ENCODE data around the gene ADAMTS6.

ADAMTS6 gene

DNA sequence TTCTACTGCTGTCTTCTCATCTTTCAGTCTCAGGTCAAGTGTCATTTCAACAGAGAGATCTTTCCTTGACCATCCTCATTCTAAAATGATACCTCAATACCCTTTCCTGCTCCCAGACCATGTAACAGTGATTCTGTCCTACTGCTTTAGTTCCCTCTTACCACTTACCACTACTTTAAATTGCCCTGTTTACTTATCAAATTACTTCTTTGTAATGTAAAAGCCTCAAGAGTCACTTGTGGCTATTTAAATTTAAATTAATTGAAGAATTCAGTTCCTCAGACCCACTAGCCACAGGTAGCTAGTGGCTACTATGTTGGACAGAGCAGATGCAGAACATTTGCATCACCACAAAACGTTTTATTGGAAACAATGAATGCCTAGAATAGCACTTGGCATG, 217.3 kb downstream of the ADAMTS6 start:
- DNase-seq: no peak

DNA sequence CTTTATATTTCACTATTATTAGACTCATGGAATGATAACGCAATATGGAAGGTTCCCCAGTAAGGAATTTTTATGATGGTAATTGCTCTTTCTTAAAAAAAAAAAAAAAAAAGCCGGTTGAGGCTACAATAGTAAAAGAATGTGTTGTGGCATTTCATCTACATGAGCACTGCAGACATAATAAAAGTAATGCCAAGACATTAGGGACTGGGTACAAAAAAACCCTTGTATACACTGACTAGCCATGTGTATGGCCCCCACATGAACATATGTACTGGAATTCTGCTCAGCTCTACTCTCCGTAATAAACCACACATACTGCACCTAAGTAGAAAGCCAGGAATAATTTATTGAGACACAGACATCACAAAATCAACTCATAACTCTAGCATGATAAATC, 218.4 kb downstream of the ADAMTS6 start:
- DNase-seq: peak; percentile 75

GRCh38 chr5:65262649-65263059, 219.1 kb downstream of the ADAMTS6 start:
- DNase-seq: peak; percentile 93

GRCh38 chr5:65262096-65262495, 219.6 kb downstream of the ADAMTS6 start:
- peak; percentile 34 for DNase-seq

DNA sequence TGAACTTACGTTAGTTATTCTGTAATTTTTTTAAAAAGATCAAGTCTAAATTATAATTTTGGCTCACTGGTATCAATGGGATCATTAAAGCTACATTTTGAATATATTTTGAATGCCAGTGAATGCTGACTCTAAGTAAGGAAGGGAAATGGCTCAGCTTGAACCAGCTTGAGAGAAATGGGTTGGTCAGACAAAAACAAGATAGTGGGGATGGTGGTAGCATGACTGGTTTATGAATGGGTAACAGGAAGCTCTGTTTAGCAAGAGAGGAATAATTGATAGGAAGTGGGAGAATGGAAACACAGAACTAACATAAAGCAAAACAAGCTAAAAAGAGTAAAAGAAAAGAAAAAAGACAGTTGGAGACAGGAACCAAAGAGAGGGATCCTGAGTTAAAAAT, 220.2 kb downstream of the ADAMTS6 start:
- DNase-seq: no peak

DNA sequence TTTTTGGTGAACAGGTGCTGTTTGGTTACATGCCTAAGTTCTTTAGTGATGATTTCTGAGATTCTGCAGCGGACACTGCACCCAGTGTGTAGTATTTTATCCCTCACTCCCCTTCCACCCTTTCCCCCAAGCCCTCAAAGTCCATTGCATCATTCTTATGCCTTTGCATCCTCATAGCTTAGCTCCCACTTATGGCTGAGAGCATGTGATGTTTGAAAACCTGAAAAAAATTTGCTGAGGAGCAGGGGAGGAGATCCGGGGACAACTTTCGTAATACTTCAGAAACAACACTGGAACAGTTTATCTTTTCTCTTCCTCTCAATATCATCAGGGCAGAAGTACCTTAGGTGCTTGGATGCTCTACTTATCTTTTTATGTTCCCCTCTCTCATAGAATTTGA, 226.4 kb downstream of the ADAMTS6 start:
- DNase-seq: no peak

GRCh38 chr5:65252977-65253376, 228.7 kb downstream of the ADAMTS6 start:
- no peak for DNase-seq

GRCh38 chr5:65248896-65249295, 232.8 kb downstream of the ADAMTS6 start:
- no peak for DNase-seq

DNA sequence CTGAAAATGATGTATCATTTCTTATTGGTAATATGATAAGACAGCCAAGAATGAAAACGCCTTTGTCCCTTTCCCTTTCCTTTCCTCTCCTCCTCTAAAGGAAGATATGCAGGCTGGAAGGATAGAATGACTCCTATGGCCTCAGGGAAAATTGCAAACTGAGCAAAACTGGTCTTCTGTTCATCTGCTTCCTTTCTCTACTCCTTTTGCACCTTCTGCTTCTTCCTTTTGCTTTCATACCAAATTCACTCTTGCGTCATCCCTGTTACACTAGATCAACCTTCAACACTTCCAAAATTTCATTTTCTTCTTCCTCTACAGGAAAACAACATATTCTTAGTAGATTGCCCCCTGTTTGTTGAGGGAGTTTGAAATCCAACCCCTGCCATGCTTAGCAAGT, 234.1 kb downstream of the ADAMTS6 start:
- DNase-seq: no peak

- no peak for DNase-seq
Observed at GRCh38 chr5:65246741-65247140, 235.0 kb downstream of the ADAMTS6 start.

DNA sequence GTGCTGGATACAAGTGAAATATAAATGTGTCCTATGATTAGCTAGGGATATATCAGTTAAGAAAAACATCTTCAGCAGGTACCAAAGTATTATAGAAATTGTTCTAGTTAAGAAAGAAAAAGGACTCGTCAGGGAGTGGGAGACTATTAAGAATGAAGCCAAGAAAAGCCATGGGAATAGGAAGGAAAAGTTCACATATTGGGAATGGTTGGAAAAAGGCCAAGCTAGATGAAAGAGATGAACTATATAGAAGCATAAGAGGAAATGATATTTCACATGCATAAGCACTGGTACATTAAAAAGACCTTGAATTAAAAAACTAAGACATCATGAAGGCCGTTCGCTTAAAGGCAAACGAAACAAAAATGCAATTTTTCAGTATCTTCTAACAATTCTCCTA, 237.7 kb downstream of the ADAMTS6 start:
- DNase-seq: no peak

DNA sequence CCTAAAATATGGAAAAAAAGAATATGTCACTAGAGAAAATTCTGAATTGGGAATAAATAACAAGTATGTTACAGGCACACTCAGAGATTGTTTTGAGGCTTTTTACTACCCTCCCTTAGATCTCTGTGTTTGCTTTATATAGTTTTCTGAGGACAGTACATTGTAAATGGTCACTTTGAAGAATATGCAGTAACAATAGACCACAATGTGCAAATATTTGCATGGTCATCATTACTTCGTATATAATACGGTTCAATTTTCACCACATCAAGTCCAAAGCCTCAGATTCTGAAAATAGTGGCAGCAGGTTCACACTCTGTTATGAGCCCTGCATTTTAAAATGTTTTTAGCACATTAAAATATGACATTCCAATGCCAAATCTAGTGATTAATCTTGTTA, 238.6 kb downstream of the ADAMTS6 start:
- DNase-seq: no peak

DNA sequence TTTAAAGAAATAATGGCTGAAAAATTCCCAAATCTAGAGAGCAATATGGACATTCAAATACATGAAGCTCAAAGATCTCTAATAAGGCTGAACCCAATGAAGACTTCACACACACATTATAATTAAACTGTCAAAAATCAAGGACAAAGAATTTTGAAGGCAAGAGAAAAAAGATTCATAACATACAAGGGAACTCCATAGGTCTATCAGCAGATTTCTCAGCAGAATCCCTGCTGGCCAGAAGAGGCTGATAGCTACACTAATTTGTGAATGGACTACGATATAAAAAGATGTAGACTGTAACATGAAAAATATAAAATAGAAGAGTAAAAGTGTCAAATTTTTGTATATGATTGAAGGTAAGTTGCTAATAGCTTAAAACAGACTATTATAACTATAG, 251.9 kb downstream of the ADAMTS6 start:
- DNase-seq: no peak

DNA sequence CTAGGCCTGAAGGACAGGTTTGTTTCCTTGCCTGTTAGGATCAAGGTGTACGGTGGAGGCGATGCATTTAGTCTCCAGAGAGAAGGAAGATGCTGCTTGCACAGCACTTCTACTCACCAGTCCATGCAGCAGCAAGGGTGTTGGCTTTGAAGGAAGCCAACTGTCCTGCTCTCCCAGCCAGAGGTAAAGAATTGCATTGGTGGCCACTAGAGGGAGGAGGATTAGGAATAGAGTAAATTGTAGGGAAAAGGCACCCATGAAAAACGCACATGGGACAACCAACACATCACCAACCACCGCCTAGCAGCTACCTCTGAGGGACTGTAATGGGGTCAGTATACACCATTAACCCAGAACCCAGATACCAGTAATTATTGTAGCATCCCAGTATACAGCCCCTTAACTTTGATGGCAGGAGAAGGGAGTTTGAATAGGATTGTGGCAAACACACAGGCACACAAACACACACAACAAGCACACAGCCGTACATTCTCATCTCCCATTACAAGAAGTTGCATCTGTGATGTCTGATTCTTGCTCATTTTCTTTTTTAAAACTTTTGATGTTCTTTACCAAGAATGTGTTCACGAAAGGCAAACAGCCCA, 267.7 kb downstream of the ADAMTS6 start:
- peak; percentile 33 for DNase-seq

- DNase-seq: peak; percentile 95
Observed at GRCh38 chr5:65209341-65209740, 272.4 kb downstream of the ADAMTS6 start.

GRCh38 chr5:65204966-65205365, 276.8 kb downstream of the ADAMTS6 start:
- DNase-seq: no peak

DNA sequence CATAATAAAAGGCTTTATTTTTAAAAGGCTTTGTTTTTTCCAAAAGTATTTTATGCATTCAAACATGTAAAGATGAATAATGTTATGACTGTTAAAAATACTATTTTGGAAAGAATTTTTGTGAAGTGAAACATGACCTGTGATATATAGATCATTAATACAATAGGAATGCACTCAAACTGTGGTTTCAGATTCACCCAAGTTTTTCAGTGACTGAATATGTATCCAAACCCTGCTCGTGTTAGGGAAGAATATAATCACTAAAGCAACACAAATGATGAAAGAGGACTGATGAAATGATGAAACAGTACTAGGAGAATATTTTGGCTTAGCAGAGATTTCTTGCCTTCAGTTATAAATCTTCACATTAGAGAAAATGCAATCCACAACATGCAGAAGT, 278.0 kb downstream of the ADAMTS6 start:
- peak; percentile 98 for DNase-seq

DNA sequence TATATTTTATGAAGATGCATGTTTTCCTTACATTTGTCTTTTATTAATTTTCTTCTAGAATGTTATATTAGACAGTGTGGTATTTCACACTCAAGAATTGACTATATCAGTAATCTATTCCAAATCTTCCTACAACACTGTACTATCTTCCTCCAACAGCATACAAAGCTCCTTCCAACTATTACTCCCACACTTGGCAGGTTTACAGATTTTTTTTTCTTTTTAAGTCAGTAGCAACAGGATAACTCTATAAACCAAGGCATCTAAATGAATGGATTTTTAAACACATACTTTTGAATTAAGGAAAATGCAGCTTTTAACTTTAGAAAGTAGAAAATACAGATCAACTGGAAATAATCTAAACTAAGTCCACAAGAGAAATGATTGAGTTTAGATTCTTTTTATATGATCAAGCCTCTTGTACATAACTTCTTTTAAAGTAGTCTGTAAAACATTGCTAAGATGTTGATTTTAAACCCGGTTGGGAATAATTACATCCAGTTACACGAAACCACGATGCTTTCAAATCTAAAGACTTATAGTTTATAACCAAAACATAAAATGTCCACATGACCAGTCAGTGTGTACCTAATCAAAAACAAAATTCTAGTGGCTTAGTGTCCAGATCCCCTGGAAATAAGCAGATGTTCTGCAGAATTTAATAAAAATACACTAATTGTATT, 281.6 kb downstream of the ADAMTS6 start:
- DNase-seq: peak; percentile 88

DNA sequence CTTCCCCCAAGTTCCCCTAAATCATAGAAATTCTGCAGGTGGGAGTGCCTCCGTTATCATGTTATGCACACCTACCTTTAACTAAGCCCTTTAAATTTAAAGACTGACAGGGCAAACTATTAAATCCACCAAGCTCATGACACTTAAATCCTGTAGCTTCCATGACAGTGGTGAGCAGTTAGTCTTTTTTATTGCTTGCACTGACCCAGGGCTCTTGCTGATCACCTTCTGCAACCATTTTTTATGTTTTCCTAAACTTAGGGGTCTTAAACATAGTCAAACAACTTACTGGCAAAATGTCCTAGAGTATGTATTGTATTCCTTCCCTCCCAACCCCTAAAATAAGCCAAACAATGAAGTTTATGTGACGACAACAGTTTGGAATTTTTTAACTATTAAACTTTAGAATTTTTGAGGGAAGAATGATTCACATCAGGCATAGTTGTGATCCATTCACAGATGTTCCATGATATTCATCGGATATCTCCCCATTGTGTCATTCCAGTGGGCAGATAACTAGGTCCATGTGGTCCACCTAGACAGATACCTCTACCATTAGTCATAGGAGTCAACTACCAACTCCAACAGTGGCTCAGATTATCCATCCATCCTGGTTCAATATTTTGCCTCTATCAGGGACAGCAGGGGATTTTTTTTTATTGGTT, 283.1 kb downstream of the ADAMTS6 start:
- peak; percentile 100 for DNase-seq

GRCh38 chr5:65197531-65198455, 283.9 kb downstream of the ADAMTS6 start:
- DNase-seq: no peak

- no peak for DNase-seq
Observed at GRCh38 chr5:65194871-65195270, 286.8 kb downstream of the ADAMTS6 start.

GRCh38 chr5:65192331-65192730, 289.4 kb downstream of the ADAMTS6 start:
- DNase-seq: peak; percentile 56

GRCh38 chr5:65191554-65192135, 290.1 kb downstream of the ADAMTS6 start:
- no peak for DNase-seq

Measured in fibroblast of skin of right biceps (primary cell).